Measurements from ENCODE around the gene FLCN. TPM values are rescaled to one million over a fixed set of nuclear protein-coding genes. Genes with fewer than 3 reads are reported as not detected.

Gene FLCN
- total RNA-seq, 1 donor from 2014 or later, result 57.2 TPM

GRCh38 chr17:17275971-17276370, 39.0 kb upstream of the FLCN start:
- H3K27me3 Mint-ChIP-seq (ENCODE audit: low read depth), result no peaks in the 10 kb centered on the region

DNA sequence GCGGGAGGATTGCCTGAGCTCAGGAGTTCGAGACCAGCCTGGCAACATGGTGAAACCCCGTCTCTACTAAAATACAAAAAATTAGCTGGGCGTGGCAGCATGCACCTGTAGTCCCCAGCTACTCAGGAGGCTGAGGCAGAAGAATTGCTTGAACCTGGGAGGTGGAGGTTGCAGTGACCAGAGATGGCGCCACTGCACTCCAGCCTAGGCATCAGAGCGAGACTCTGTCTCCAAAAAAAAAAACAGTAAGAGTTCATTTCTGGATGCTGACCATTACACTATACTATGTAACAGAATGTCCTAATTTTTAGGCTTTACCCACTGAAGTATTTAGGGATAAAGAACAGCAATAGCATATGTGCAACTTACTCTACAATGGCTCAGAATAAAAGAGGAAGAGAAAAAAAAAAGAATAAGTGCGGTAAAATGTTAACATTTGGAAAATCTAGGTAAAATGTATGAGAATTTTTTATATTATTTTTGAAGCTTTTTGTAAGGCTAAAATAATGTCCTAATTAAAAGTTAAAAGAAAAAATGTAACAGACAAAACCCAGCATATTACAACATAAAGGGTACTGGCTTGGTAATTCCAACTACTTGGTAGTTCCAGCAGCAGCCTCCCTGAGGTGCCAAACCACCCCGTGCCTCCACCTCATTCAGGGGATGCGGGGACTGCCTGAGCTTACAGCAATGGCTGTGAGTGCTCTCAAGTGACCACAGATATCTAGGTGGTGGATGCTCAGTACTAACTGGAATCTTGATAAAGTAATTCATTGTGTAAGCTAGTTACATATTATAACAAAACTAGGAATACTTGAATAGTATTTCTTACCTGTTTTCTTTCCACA, 33.2 kb upstream of the FLCN start:
- DNase-seq (ENCODE audit: low spot score in 2 of 2, unreplicated experiment in 2 of 2), result no peak
- Mint-ChIP-seq H3K27ac (no peak overlapping the region), H3K4me3 (no peak overlapping the region), H3K36me3 (peaks cover 29% of the 10 kb centered on the region), H3K4me1 (no peaks in the 10 kb centered on the region), H3K27me3 (ENCODE audit: low read depth) (no peaks in the 10 kb centered on the region), H3K9me3 (no peaks in the 10 kb centered on the region)
- TF ChIP-seq, protein P1, sequence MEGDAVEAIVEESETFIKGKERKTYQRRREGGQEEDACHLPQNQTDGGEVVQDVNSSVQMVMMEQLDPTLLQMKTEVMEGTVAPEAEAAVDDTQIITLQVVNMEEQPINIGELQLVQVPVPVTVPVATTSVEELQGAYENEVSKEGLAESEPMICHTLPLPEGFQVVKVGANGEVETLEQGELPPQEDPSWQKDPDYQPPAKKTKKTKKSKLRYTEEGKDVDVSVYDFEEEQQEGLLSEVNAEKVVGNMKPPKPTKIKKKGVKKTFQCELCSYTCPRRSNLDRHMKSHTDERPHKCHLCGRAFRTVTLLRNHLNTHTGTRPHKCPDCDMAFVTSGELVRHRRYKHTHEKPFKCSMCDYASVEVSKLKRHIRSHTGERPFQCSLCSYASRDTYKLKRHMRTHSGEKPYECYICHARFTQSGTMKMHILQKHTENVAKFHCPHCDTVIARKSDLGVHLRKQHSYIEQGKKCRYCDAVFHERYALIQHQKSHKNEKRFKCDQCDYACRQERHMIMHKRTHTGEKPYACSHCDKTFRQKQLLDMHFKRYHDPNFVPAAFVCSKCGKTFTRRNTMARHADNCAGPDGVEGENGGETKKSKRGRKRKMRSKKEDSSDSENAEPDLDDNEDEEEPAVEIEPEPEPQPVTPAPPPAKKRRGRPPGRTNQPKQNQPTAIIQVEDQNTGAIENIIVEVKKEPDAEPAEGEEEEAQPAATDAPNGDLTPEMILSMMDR (IDR thresholded peaks at IDR 0.05; ENCODE audit: unreplicated experiment), result peak; percentile 24

More at GRCh38 chr17:17275971-17276370, 39.0 kb upstream of the FLCN start:
- Mint-ChIP-seq H3K27ac (no peak overlapping the region), H3K4me1 (peaks cover 14% of the 10 kb centered on the region), H3K36me3 (peaks cover 13% of the 10 kb centered on the region), H3K9me3 (no peaks in the 10 kb centered on the region), H3K4me3 (no peak overlapping the region)
- no peak for DNase-seq (ENCODE audit: low spot score in 2 of 2, unreplicated experiment in 2 of 2)
- TF ChIP-seq, protein P1 (IDR thresholded peaks at IDR 0.05; ENCODE audit: unreplicated experiment), result no peak

DNA sequence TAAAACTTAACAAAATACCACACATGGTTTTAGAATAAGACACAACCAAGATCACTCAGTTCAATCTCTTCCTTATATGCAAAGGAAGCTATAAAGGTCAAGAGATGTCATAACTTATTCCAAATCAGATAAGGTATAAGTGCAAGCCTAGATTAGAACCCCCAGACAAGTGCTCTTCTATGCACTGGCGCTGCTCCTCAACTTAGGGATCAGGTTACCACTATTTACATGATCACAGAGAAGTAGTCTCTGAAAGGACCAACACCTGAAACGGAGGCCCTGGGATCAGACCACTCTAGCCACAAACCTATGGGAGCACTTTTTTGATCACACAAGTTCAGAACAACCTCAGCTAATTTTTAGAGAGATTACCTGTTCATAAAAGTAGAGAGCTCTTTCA, 27.5 kb upstream of the FLCN start:
- DNase-seq (ENCODE audit: low spot score in 2 of 2, unreplicated experiment in 2 of 2), result no peak
- Mint-ChIP-seq H3K36me3 (peaks cover 43% of the 10 kb centered on the region), H3K4me1 (no peaks in the 10 kb centered on the region), H3K9me3 (no peaks in the 10 kb centered on the region), H3K4me3 (no peak overlapping the region), H3K27me3 (ENCODE audit: low read depth) (no peaks in the 10 kb centered on the region), H3K27ac (no peak overlapping the region)
- TF ChIP-seq, protein P1 (IDR thresholded peaks at IDR 0.05; ENCODE audit: unreplicated experiment), result no peak

DNA sequence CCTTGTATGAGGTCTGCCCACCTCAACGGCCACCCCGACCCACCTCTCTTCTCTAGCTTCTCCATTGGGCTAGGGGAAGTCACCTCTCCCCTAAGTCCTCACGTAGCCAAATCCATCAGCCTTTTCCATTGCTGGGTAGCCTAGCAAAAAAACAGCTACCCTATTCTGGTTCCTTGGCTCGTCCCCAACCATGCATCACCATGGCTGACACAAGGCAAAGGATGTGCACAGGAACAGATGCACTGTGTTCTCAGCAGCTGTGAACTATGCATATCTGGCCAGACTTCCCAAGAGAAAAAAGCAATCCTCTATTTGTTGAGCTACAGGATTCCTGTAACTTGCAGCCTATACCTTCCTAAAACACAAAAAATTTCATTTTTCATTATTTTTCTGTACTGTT, 22.0 kb upstream of the FLCN start:
- peaks cover 49% of the 10 kb centered on the region for H3K36me3 Mint-ChIP-seq
- no peaks in the 10 kb centered on the region for H3K4me1 Mint-ChIP-seq
- no peak for DNase-seq (ENCODE audit: low spot score in 2 of 2, unreplicated experiment in 2 of 2)
- H3K9me3 Mint-ChIP-seq, result no peaks in the 10 kb centered on the region
- H3K27ac Mint-ChIP-seq, result no peak overlapping the region
- H3K27me3 Mint-ChIP-seq (ENCODE audit: low read depth), result no peaks in the 10 kb centered on the region
- TF ChIP-seq, protein P1 (IDR thresholded peaks at IDR 0.05; ENCODE audit: unreplicated experiment), result no peak
- no peak overlapping the region for H3K4me3 Mint-ChIP-seq

DNA sequence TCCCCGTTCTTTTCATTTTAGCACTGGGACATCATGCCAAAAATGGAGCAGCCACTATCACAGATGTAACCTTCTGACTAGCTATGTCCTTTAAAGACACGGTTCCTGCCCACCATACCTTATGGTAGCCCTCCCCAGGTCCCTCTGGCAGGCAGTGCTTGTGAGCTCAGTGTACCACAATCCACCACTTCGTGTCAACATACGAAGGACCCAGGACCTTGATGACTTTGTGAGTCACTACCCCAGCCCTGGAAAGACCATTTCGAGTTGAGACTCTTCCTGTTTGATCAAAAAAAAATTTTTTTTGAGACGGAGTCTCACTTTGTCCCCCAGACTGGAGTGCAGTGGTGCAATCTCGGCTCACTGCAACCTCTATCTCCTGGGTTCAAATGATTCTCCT, 21.0 kb upstream of the FLCN start:
- Mint-ChIP-seq H3K4me3 (no peak overlapping the region), H3K9me3 (no peaks in the 10 kb centered on the region), H3K27ac (no peak overlapping the region), H3K4me1 (no peaks in the 10 kb centered on the region), H3K27me3 (ENCODE audit: low read depth) (no peaks in the 10 kb centered on the region), H3K36me3 (peaks cover 51% of the 10 kb centered on the region)
- TF ChIP-seq, protein P1 (IDR thresholded peaks at IDR 0.05; ENCODE audit: unreplicated experiment), result no peak
- DNase-seq (ENCODE audit: low spot score in 2 of 2, unreplicated experiment in 2 of 2), result no peak
